Smooth muscle cell (in vitro differentiated cells): ENCODE results near the gene POM121L12. TPM values are rescaled to one million over a fixed set of nuclear protein-coding genes. Genes with fewer than 3 reads are reported as not detected.

ENCODE experiments used
- DNase-seq: peaks from one replicate; lab custom pipeline; 2025; ENCODE audit not compliant: unreplicated experiment; lab: John Stamatoyannopoulos, UW
- H2AFZ ChIP-seq: fragments of 200-600 bp; sonication (generic); 2 replicates; pipeline ENCODE4 v1.6.0; 2016; ENCODE audit warnings: antibody characterized with exemption, low read depth, mild to moderate bottlenecking
- H3F3A ChIP-seq: fragments of 200-600 bp; sonication (generic); 2 replicates; pipeline ENCODE4 v1.6.0; 2017; ENCODE audit warnings: antibody characterized with exemption, low read depth
- H3K27ac ChIP-seq: fragments of 200-600 bp; sonication (generic); 2 replicates; pipeline ENCODE4 v1.5.1; 2016; ENCODE audit warnings: low read depth, mild to moderate bottlenecking
- H3K27me3 ChIP-seq: fragments of 200-600 bp; sonication (generic); 2 replicates; pipeline ENCODE4 v1.6.1; 2016; ENCODE audit warnings: low read depth, mild to moderate bottlenecking
- H3K36me3 ChIP-seq: fragments of 200-600 bp; sonication (generic); 2 replicates; pipeline ENCODE4 v1.5.1; 2016; ENCODE audit warnings: low read depth
- H3K4me1 ChIP-seq: fragments of 200-600 bp; sonication (generic); 2 replicates; pipeline ENCODE4 v1.5.1; 2016; ENCODE audit warnings: low read depth
- H3K4me2 ChIP-seq: fragments of 200-600 bp; sonication (generic); 2 replicates; pipeline ENCODE4 v1.6.0; 2016; ENCODE audit warnings: mild to moderate bottlenecking
- H3K4me3 ChIP-seq: fragments of 200-600 bp; sonication (generic); 2 replicates; pipeline ENCODE4 v1.5.1; 2016; ENCODE audit warnings: mild to moderate bottlenecking
- H3K79me2 ChIP-seq: fragments of 200-600 bp; sonication (generic); 2 replicates; pipeline ENCODE4 v1.6.0; 2016; ENCODE audit warnings: low read depth, mild to moderate bottlenecking
- H3K9ac ChIP-seq: fragments of 200-600 bp; sonication (generic); 2 replicates; pipeline ENCODE4 v1.6.0; 2016; ENCODE audit warnings: low read depth
- H3K9me3 ChIP-seq: fragments of 200-600 bp; sonication (generic); replicated peaks from 2 replicates; pipeline ENCODE4 v1.5.1; 2016; ENCODE audit warnings: low read depth
- H4K20me1 ChIP-seq: fragments of 200-600 bp; sonication (generic); 2 replicates; pipeline ENCODE4 v1.6.0; 2016; ENCODE audit warnings: low read depth
- WGBS: methylation state at CpG from one replicate; pipeline ENCODE4 v1.1.7; 2016; ENCODE audit warnings: low lambda C conversion rate; 5-methylcytosine and 5-hydroxymethylcytosine counted together
- polyA plus RNA-seq: library from polyadenylated mRNA; unstranded; fragments of >200 nt; fragmentation: Nextera tagmentation; extraction: Ambion mirVana; gene quantifications from 2 replicates; pipeline ENCODE4 v1.2.1, GENCODE V29; 2016
- total RNA-seq: library from RNA; depleted of rRNA; stranded (reverse); fragments of >200 nt; gene quantifications from 2 replicates; pipeline ENCODE4 v1.2.3, GENCODE V29; 2014
- TF ChIP-seq, protein P1 (sequence below): fragments of 200-600 bp; sonication (generic); IDR thresholded peaks from 2 replicates; pipeline ENCODE4 v1.5.1; 2017; ENCODE audit warnings: borderline replicate concordance, mild to moderate bottlenecking, antibody characterized with exemption; ENCODE audit not compliant: insufficient read depth, poor library complexity, severe bottlenecking

The POM121L12 gene
- total and polyA plus RNA-seq, 2 experiments from 2014 or later, result not detected

DNA sequence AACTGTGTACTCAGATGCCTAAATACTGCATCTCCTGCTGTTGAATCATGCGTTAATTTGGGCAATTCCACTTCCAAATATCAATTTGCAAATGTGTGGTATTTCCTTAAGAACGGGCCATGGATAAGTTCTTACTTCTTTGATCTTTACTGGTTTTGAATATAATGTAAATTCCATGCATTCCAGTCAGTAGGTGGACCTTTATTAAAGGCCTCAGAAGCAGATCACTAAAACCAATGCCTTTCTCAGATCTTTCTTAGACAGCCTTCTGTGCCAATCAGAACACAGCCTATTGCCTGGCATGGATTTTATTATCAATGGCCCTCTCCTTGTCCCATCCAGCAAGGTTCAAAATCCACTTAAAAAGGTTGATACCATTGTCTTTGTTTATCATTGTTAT, 21.5 kb upstream of the POM121L12 start:
- no peaks in the 10 kb centered on the region for H3K9me3 ChIP-seq
- no peak overlapping the region for H3K4me3 ChIP-seq
- no peaks in the 10 kb centered on the region for H3K27me3 ChIP-seq
- no peaks in the 10 kb centered on the region for H3K79me2 ChIP-seq
- TF ChIP-seq, protein P1, sequence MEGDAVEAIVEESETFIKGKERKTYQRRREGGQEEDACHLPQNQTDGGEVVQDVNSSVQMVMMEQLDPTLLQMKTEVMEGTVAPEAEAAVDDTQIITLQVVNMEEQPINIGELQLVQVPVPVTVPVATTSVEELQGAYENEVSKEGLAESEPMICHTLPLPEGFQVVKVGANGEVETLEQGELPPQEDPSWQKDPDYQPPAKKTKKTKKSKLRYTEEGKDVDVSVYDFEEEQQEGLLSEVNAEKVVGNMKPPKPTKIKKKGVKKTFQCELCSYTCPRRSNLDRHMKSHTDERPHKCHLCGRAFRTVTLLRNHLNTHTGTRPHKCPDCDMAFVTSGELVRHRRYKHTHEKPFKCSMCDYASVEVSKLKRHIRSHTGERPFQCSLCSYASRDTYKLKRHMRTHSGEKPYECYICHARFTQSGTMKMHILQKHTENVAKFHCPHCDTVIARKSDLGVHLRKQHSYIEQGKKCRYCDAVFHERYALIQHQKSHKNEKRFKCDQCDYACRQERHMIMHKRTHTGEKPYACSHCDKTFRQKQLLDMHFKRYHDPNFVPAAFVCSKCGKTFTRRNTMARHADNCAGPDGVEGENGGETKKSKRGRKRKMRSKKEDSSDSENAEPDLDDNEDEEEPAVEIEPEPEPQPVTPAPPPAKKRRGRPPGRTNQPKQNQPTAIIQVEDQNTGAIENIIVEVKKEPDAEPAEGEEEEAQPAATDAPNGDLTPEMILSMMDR, result no peak
- H3K36me3 ChIP-seq, result no peaks in the 10 kb centered on the region
- no peaks in the 10 kb centered on the region for H4K20me1 ChIP-seq
- H3K27ac ChIP-seq, result no peak overlapping the region
- H3K4me1 ChIP-seq, result no peaks in the 10 kb centered on the region
- 63% methylated on average over 2 of the region's 2 CpGs for WGBS
- no peaks in the 10 kb centered on the region for H3F3A ChIP-seq
- DNase-seq, result no peak
- H2AFZ ChIP-seq, result no peak overlapping the region
- no peak overlapping the region for H3K4me2 ChIP-seq
- no peak overlapping the region for H3K9ac ChIP-seq

DNA sequence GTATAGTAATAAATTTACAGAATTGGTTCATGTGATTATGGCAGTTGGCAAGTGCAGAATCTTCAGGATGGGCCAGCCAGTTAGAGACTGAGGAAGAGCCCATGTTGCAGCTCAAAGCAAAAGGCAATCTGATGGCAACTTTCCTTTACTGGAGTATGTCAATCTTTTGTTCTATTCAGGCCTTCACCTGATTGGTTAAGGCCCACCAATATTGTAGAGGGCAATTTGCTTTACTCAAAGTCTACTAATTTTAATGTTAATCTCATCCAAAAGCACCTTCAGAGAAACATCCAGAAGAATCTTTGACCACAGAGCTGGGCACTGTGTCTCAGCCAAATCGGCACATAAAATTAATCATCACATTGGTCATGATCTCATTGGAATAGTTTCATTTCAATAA, 20.0 kb upstream of the POM121L12 start:
- no peaks in the 10 kb centered on the region for H4K20me1 ChIP-seq
- WGBS, result 94% methylated on average over 1 of the region's 1 CpG

GRCh38 chr7:53022893-53023292, 12.5 kb upstream of the POM121L12 start:
- Histone ChIP-seq H3K27me3 (no peaks in the 10 kb centered on the region), H3K9me3 (no peaks in the 10 kb centered on the region), H3K36me3 (no peaks in the 10 kb centered on the region), H3K4me2 (no peak overlapping the region), H3K4me1 (no peaks in the 10 kb centered on the region), H4K20me1 (no peaks in the 10 kb centered on the region), H3F3A (no peaks in the 10 kb centered on the region), H3K79me2 (no peaks in the 10 kb centered on the region), H2AFZ (no peak overlapping the region), H3K27ac (no peak overlapping the region), H3K4me3 (no peak overlapping the region), H3K9ac (no peak overlapping the region)
- 94% methylated on average over 5 of the region's 5 CpGs for WGBS
- TF ChIP-seq, protein P1, result no peak
- DNase-seq, result no peak

More for the DNA sequence above, 20.0 kb upstream of the POM121L12 start:
- Histone ChIP-seq H3K4me1 (no peaks in the 10 kb centered on the region), H3K27ac (no peak overlapping the region), H3K36me3 (no peaks in the 10 kb centered on the region), H2AFZ (no peak overlapping the region), H3K9ac (no peak overlapping the region), H3F3A (no peaks in the 10 kb centered on the region), H3K9me3 (no peaks in the 10 kb centered on the region), H3K79me2 (no peaks in the 10 kb centered on the region), H3K4me2 (no peak overlapping the region), H3K27me3 (no peaks in the 10 kb centered on the region), H3K4me3 (no peak overlapping the region)
- TF ChIP-seq, protein P1, result no peak
- DNase-seq, result no peak

- H3K36me3 ChIP-seq, result no peaks in the 10 kb centered on the region
- no peak overlapping the region for H2AFZ ChIP-seq
- TF ChIP-seq, protein P1, result no peak
- no peaks in the 10 kb centered on the region for H3K27me3 ChIP-seq
- 97% methylated on average over 2 of the region's 2 CpGs for WGBS
- no peak overlapping the region for H3K27ac ChIP-seq
- no peak for DNase-seq
- H3K4me1 ChIP-seq, result peaks cover 4% of the 10 kb centered on the region
- H4K20me1 ChIP-seq, result no peaks in the 10 kb centered on the region
- no peaks in the 10 kb centered on the region for H3K9me3 ChIP-seq
- H3K4me3 ChIP-seq, result no peak overlapping the region
- no peak overlapping the region for H3K9ac ChIP-seq
- H3F3A ChIP-seq, result no peaks in the 10 kb centered on the region
- no peaks in the 10 kb centered on the region for H3K79me2 ChIP-seq
- H3K4me2 ChIP-seq, result no peak overlapping the region
Observed at GRCh38 chr7:53048638-53049037, 13.2 kb downstream of the POM121L12 start.
